H54 (cell line): ENCODE results near the gene PDCD4.

Source experiments
- DNase-seq: peaks from one replicate; pipeline ENCODE4 v3.0.0; 2011; ENCODE audit warnings: low spot score, mixed read lengths; ENCODE audit not compliant: insufficient read length
- FAIRE-seq: peaks from 3 replicates; lab custom pipeline; 2011; peaks lifted over from hg19 to GRCh38; lab: Jason Lieb, UNC
- POLR2A ChIP-seq: IDR thresholded peaks from 2 replicates; pipeline ENCODE4 v1.6.1; 2011; ENCODE audit warnings: low read depth, mild to moderate bottlenecking, low read length

The PDCD4 gene

GRCh38 chr10:110918643-110919348, 47.1 kb downstream of the PDCD4 start, which contains the start of gene BBIP1:
Gene BBIP1, minus strand, starts transcription at chr10:110919180. Its CDS starts 1,023 bp downstream, at chr10:110918157.
- DNase-seq (peak; percentile 81), FAIRE-seq (peak; percentile 99)
- peak; percentile 67 for TF ChIP-seq POLR2A

- FAIRE-seq (no peak), DNase-seq (no peak)
- peak; percentile 98 for TF ChIP-seq POLR2A
These were observed 47.7 kb downstream of the PDCD4 start, which contains the start of gene SHOC2 for GRCh38 chr10:110919349-110919931. Gene SHOC2, plus strand, starts transcription at chr10:110919604. Its CDS starts 44,755 bp downstream, at chr10:110964359.

- peak; percentile 33 for FAIRE-seq
- DNase-seq: peak; percentile 19
- TF ChIP-seq POLR2A: no peak
These were observed 48.5 kb downstream of the PDCD4 start for GRCh38 chr10:110919971-110920881.

- TF ChIP-seq POLR2A: no peak
- DNase-seq (no peak), FAIRE-seq (peak; percentile 57)
These were observed 52.2 kb downstream of the PDCD4 start for GRCh38 chr10:110923856-110924493.

- DNase-seq (no peak), FAIRE-seq (no peak)
- TF ChIP-seq POLR2A: no peak
These were observed 55.7 kb downstream of the PDCD4 start for GRCh38 chr10:110927461-110927860.

- FAIRE-seq (no peak), DNase-seq (no peak)
- TF ChIP-seq POLR2A: no peak
These were observed 60.1 kb downstream of the PDCD4 start for GRCh38 chr10:110931769-110932381.

- FAIRE-seq: no peak
- TF ChIP-seq POLR2A: no peak
- no peak for DNase-seq
These were observed 60.9 kb downstream of the PDCD4 start for GRCh38 chr10:110932505-110933180.

- no peak for TF ChIP-seq POLR2A
These were observed 65.0 kb downstream of the PDCD4 start for GRCh38 chr10:110936757-110937156.

GRCh38 chr10:110939419-110939818, 67.7 kb downstream of the PDCD4 start:
- TF ChIP-seq POLR2A: no peak
- DNase-seq: no peak
- no peak for FAIRE-seq

More at GRCh38 chr10:110936757-110937156, 65.0 kb downstream of the PDCD4 start:
- no peak for FAIRE-seq
- DNase-seq: no peak

GRCh38 chr10:110944792-110945396, 73.2 kb downstream of the PDCD4 start:
- FAIRE-seq: no peak
- no peak for DNase-seq
- no peak for TF ChIP-seq POLR2A

- no peak for FAIRE-seq
- DNase-seq: no peak
- TF ChIP-seq POLR2A: no peak
These were observed 74.8 kb downstream of the PDCD4 start for GRCh38 chr10:110946496-110946895.

GRCh38 chr10:110947061-110947595, 75.4 kb downstream of the PDCD4 start:
- FAIRE-seq (peak; percentile 48), DNase-seq (no peak)
- no peak for TF ChIP-seq POLR2A
